Measurements from ENCODE around the gene SPHKAP. TPM values are rescaled to one million over a fixed set of nuclear protein-coding genes. Genes with fewer than 3 reads are reported as not detected.

SPHKAP gene
- total RNA-seq, 1 experiment from 2014 or later: 10.3 TPM

DNA sequence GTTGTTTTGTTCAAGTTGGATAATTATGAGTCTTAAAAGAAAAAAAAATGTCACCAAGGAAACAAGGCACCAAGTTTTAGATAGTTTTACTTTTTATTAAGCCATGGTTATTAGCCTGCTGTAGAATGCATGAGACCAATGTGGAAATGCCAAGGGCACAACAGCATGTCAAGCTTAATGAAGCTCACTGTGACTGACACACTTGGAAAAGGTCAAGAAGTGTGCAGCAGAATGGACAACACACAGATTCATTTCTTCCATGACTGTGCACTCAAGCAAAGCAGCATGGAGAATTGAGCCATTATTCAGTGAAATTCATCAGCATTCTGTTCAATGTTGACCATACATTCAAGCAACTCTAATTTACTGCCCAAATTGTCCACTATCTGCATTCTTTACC lies 23.6 kb downstream of the SPHKAP start:
- POLR2A ChIA-PET (ENCODE audit: low non-redundant PET): no interaction called here
- H3K4me1 ChIP-seq (ENCODE audit: insufficient read depth, low read length, poor library complexity, severe bottlenecking): no peaks in the 10 kb centered on the region
- no TSS peak for BruUV-seq (replicated peaks)
- TF ChIP-seq EZH2 (IDR thresholded peaks at IDR 0.05; ENCODE audit: borderline replicate concordance, low read depth, low read length, poor library complexity, severe bottlenecking): no peak
- TF ChIP-seq, protein P1, sequence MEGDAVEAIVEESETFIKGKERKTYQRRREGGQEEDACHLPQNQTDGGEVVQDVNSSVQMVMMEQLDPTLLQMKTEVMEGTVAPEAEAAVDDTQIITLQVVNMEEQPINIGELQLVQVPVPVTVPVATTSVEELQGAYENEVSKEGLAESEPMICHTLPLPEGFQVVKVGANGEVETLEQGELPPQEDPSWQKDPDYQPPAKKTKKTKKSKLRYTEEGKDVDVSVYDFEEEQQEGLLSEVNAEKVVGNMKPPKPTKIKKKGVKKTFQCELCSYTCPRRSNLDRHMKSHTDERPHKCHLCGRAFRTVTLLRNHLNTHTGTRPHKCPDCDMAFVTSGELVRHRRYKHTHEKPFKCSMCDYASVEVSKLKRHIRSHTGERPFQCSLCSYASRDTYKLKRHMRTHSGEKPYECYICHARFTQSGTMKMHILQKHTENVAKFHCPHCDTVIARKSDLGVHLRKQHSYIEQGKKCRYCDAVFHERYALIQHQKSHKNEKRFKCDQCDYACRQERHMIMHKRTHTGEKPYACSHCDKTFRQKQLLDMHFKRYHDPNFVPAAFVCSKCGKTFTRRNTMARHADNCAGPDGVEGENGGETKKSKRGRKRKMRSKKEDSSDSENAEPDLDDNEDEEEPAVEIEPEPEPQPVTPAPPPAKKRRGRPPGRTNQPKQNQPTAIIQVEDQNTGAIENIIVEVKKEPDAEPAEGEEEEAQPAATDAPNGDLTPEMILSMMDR (conservative IDR thresholded peaks at IDR 0.05; ENCODE audit: low read depth, low read length): no peak
- no peak overlapping the region for H3K4me3 ChIP-seq (ENCODE audit: low read depth, low read length, poor library complexity, severe bottlenecking)
- CTCF ChIA-PET: no interaction called here
- H3K36me3 ChIP-seq (ENCODE audit: insufficient read depth, low read length, poor library complexity, severe bottlenecking): no peaks in the 10 kb centered on the region
- no peak overlapping the region for H3K27ac ChIP-seq (ENCODE audit: low read depth, low read length, poor library complexity, severe bottlenecking)
- H3K27me3 ChIP-seq (replicated peaks; ENCODE audit: insufficient read depth, low read depth, low read length, poor library complexity): no peaks in the 10 kb centered on the region
- DNase-seq (ENCODE audit: low spot score): no peak
- H3K9me3 ChIP-seq (ENCODE audit: low read depth, low read length, poor library complexity, severe bottlenecking): peaks cover 9% of the 10 kb centered on the region
- intact Hi-C loops (cut with micrococcal nuclease; ENCODE audit: unreplicated experiment): no loop called here

- no peak for DNase-seq (ENCODE audit: low spot score)
- H3K4me3 ChIP-seq (ENCODE audit: low read depth, low read length, poor library complexity, severe bottlenecking): no peak overlapping the region
- TF ChIP-seq, protein P1 (conservative IDR thresholded peaks at IDR 0.05; ENCODE audit: low read depth, low read length): no peak
- no peak for TF ChIP-seq EZH2 (IDR thresholded peaks at IDR 0.05; ENCODE audit: borderline replicate concordance, low read depth, low read length, poor library complexity, severe bottlenecking)
- ChIA-PET CTCF (no interaction called here), POLR2A (ENCODE audit: low non-redundant PET) (no interaction called here)
- intact Hi-C loops (cut with micrococcal nuclease; ENCODE audit: unreplicated experiment): no loop called here
- no peaks in the 10 kb centered on the region for H3K9me3 ChIP-seq (ENCODE audit: low read depth, low read length, poor library complexity, severe bottlenecking)
- H3K27ac ChIP-seq (ENCODE audit: low read depth, low read length, poor library complexity, severe bottlenecking): no peak overlapping the region
- no peaks in the 10 kb centered on the region for H3K27me3 ChIP-seq (replicated peaks; ENCODE audit: insufficient read depth, low read depth, low read length, poor library complexity)
- no peaks in the 10 kb centered on the region for H3K36me3 ChIP-seq (ENCODE audit: insufficient read depth, low read length, poor library complexity, severe bottlenecking)
- no peaks in the 10 kb centered on the region for H3K4me1 ChIP-seq (ENCODE audit: insufficient read depth, low read length, poor library complexity, severe bottlenecking)
- BruUV-seq (replicated peaks): no TSS peak
These were observed 36.5 kb downstream of the SPHKAP start for GRCh38 chr2:228144961-228145360.

DNA sequence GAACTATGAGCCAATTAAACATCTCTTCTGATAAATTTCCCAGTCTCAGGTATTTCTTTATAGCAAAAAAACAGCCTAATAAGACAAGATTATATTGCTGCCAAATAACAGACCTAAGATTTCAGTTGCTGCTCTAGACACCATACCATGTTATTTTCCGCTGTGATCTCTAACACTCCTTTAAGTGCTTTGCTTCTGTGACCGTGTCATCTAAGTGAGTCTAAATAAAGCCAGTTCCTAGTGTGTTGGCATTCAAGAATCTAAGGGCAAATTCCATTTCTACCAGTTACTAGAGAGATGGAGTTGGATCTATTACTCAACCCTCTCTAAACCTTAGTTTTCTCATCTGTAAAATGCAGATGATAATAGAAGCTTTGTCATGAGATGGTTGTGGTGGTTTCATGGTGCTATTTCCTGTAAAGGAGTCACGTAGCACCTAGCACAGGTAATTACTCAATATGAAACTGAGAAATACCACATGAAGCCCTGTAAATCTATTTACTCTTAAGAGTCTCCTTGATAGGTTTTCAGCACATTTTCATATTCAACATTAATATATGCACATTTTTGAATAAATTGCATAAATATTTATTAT lies 40.5 kb downstream of the SPHKAP start:
- POLR2A ChIA-PET (ENCODE audit: low non-redundant PET): no interaction called here
- Histone ChIP-seq H3K36me3 (ENCODE audit: insufficient read depth, low read length, poor library complexity, severe bottlenecking) (no peaks in the 10 kb centered on the region), H3K27me3 (replicated peaks; ENCODE audit: insufficient read depth, low read depth, low read length, poor library complexity) (no peaks in the 10 kb centered on the region), H3K4me1 (ENCODE audit: insufficient read depth, low read length, poor library complexity, severe bottlenecking) (no peaks in the 10 kb centered on the region), H3K9me3 (ENCODE audit: low read depth, low read length, poor library complexity, severe bottlenecking) (no peaks in the 10 kb centered on the region), H3K4me3 (ENCODE audit: low read depth, low read length, poor library complexity, severe bottlenecking) (no peak overlapping the region), H3K27ac (ENCODE audit: low read depth, low read length, poor library complexity, severe bottlenecking) (no peak overlapping the region)
- intact Hi-C loops (cut with micrococcal nuclease; ENCODE audit: unreplicated experiment): no loop called here
- DNase-seq (ENCODE audit: low spot score): no peak
- BruUV-seq (replicated peaks): no TSS peak
- CTCF ChIA-PET: interaction anchor here (0.5 kb wide), 1 partner anchor 158 kb away, joined by 6 read pairs; no protein-coding TSS in a partner anchor
- TF ChIP-seq EZH2 (IDR thresholded peaks at IDR 0.05; ENCODE audit: borderline replicate concordance, low read depth, low read length, poor library complexity, severe bottlenecking): no peak
- TF ChIP-seq, protein P1 (conservative IDR thresholded peaks at IDR 0.05; ENCODE audit: low read depth, low read length): no peak
